Duodenal mucosa (tissue), 2 donors: ENCODE data around the gene MAP1LC3B2.

ENCODE experiments used
- H3K27ac ChIP-seq: one replicate; pipeline ENCODE4 v1.7.0; 2013; ENCODE audit warnings: low read depth, low read length
- H3K27me3 ChIP-seq, 2 donors: one replicate each; pipeline ENCODE4 v1.7.0; 2013; ENCODE audit warnings: low read length in 2 of 2, control low read depth in 1 of 2; ENCODE audit not compliant: insufficient read depth in 2 of 2, control insufficient read depth in 1 of 2
- H3K36me3 ChIP-seq, 2 donors: one replicate each; pipeline ENCODE4 v1.7.0; 2013; ENCODE audit warnings: low read length in 2 of 2, control low read depth in 1 of 2; ENCODE audit not compliant: insufficient read depth in 2 of 2, control insufficient read depth in 1 of 2
- H3K4me1 ChIP-seq, 2 donors: one replicate each; pipeline ENCODE4 v1.7.0; 2013; ENCODE audit warnings: low read length in 2 of 2, control low read depth in 1 of 2; ENCODE audit not compliant: insufficient read depth in 2 of 2, control insufficient read depth in 1 of 2
- H3K4me3 ChIP-seq, 2 donors: one replicate each; pipeline ENCODE4 v1.7.0; 2013; ENCODE audit warnings: low read length in 2 of 2, low read depth in 1 of 2
- H3K9ac ChIP-seq, 2 donors: one replicate each; pipeline ENCODE4 v1.7.0; 2013; ENCODE audit warnings: low read length in 2 of 2, low read depth in 1 of 2
- H3K9me3 ChIP-seq, 2 donors: one replicate each; pipeline ENCODE4 v1.7.0; 2013; ENCODE audit warnings: low read length in 2 of 2, control low read depth in 1 of 2; ENCODE audit not compliant: control insufficient read depth in 1 of 2

The MAP1LC3B2 gene

DNA sequence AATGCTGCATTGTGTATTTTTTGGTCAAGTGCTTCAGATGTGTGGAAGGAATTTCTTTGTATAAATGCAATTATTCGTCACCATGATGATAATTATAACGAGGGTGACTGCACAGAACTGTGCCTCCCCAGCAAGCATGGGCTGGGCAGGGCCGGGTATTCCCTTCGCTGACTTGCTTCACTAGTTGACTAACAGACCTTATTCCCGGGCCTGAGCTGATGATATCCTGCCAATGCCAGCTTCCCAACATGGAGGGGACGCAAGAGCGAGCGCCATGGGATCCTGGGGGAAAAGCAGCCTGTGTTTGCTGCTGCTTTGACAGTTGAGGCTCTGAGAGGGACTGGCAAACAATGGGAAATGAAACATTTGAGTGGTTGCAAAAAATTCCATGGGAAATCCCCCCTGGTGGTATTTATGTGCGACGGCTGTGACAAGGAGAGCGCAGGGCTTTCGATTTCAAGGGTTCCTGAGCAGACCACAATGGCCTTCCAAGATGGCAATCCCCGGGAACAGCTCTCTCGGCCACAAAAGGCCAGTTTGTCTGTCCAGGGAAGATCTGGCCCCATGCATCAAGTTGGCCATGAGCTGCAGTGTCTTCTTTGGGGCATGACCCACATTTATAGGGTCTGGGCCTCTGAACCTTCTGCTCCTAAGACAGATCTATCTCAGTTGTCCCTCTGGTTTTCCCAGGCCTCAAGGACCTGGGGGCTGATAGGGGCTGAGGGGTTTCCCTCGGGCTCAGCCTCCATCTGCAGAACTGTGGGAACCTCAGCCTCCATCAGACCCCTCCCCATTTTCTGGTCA is 21.9 kb upstream of the MAP1LC3B2 start:
- Histone ChIP-seq H3K27ac (no peak overlapping the region), H3K4me1 (peaks cover 29 to 45% of the 10 kb centered on the region in 2 donors)

DNA sequence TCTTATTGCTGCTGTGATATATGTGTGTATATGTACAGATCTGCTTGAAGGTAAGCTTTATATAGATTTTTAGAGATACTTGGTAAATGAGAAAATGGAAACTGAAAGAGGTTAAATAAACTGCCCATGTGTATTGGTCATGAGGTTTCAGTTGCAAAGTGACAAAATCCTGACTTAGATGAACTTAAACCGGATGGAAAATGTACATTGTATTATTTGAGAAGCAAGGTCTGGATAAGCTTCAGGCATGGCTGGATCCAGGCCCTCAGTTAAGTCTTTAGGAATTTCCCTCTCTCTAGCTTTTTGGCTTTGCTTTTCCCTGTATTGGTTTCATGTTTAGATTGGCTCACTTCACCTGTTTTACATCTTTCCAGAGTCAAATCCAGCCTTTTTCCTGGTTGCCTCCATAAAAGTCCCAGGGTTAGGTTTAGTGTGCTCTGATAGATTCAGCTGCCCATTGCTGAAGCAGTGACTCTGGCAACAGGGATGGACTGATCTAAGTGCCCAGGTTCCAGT is 21.0 kb upstream of the MAP1LC3B2 start:
- no peaks in the 10 kb centered on the region for H3K9me3 ChIP-seq
- H3K4me1 ChIP-seq, result peaks cover 23 to 38% of the 10 kb centered on the region in 2 donors
- H3K27ac ChIP-seq, result no peak overlapping the region
- no peaks in the 10 kb centered on the region for H3K27me3 ChIP-seq
- no peak overlapping the region for H3K9ac ChIP-seq
- H3K36me3 ChIP-seq, result no peaks in the 10 kb centered on the region
- peak overlapping the region in 1 of 2 donors; percentile 7 for H3K4me3 ChIP-seq

More for the DNA sequence above, 21.9 kb upstream of the MAP1LC3B2 start:
- Histone ChIP-seq H3K36me3 (no peaks in the 10 kb centered on the region), H3K4me3 (no peak overlapping the region), H3K9me3 (no peaks in the 10 kb centered on the region), H3K9ac (no peak overlapping the region), H3K27me3 (no peaks in the 10 kb centered on the region)

- Histone ChIP-seq H3K36me3 (no peaks in the 10 kb centered on the region), H3K27ac (no peak overlapping the region), H3K4me3 (peak overlapping the region in 1 of 2 donors; percentile 7), H3K9ac (no peak overlapping the region), H3K9me3 (no peaks in the 10 kb centered on the region), H3K27me3 (no peaks in the 10 kb centered on the region), H3K4me1 (peaks cover 20 to 34% of the 10 kb centered on the region in 2 donors)
Observed at GRCh38 chr12:116538682-116539305, 20.4 kb upstream of the MAP1LC3B2 start.

DNA sequence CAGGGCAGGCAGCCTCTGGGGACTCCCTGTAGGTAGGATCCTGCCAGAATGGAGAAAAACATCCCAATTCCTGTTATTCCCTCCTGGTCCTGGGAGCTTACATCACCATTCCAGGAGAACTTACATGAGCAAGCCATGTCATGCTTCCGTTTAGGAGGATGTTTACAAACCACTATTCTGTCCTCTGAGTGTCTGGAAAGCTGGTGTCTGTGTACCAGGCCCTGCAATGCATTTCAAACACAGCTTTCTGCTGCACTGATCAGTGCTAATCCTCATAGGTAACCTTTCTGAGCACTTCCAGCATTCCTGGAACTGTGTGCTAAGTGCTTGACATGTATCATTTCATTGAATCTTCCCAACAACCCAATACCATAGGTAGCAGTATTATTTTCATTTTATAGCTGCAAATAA is 19.8 kb upstream of the MAP1LC3B2 start:
- no peaks in the 10 kb centered on the region for H3K27me3 ChIP-seq
- peaks cover 20 to 34% of the 10 kb centered on the region in 2 donors for H3K4me1 ChIP-seq
- no peaks in the 10 kb centered on the region for H3K36me3 ChIP-seq
- H3K9ac ChIP-seq, result no peak overlapping the region
- no peaks in the 10 kb centered on the region for H3K9me3 ChIP-seq
- H3K4me3 ChIP-seq, result no peak overlapping the region
- no peak overlapping the region for H3K27ac ChIP-seq

DNA sequence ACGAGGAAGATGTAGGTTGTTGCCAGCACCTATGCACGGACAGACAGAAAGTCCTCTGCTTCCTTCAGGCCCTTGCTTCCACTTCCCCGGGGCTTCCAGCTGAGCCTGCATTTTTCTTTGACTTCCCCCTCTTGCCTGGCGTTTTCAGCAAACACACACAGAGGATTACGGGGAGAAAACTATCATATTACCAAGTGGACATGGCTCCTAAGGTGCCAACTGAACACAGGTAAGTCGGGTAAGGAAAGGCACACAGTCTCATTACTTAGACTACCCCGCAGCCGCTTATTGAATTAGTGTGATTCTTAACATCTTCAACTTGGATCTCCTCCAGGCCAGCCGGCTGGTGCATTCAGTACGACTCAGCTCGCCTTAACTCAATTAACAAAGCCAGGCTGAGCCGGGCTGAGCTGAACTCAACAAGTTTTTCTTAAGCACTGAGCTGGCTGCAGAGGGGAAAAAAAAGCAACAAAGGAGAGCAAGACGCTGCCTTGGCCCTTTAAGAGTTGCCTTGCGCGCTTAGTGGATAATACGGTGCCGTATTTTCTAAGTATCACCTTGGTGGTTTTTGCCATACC is 19.2 kb upstream of the MAP1LC3B2 start:
- H3K27me3 ChIP-seq, result no peaks in the 10 kb centered on the region
- no peak overlapping the region for H3K9ac ChIP-seq
- H3K36me3 ChIP-seq, result no peaks in the 10 kb centered on the region
- H3K27ac ChIP-seq, result no peak overlapping the region
- no peak overlapping the region for H3K4me3 ChIP-seq
- H3K9me3 ChIP-seq, result no peaks in the 10 kb centered on the region
- peaks cover 20 to 31% of the 10 kb centered on the region in 2 donors for H3K4me1 ChIP-seq

DNA sequence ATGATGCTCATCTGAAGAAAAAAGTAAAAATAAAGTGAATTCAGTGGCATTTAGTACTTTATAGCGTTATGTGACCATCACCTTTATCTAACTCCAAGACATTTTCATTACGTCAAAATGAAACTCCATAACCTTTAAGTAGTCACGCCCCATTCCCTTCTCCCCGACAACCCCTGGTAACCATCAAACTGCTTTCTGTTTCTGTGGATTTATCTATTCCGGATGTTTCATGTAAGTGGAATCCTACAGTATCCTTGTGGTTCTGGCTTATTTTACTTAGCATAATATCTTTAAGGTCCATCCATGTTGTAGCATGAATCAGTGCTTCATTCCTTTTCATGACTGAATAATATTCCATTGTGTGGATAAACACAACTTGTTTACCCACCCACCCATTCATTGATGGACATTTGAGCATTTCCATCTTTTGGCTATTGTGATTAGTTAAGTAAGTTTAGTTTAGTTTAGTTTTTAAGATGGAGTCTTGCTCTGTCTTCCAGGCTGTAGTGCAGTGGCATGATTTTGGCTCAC is 18.5 kb upstream of the MAP1LC3B2 start:
- peaks cover 20 to 31% of the 10 kb centered on the region in 2 donors for H3K4me1 ChIP-seq
- no peaks in the 10 kb centered on the region for H3K36me3 ChIP-seq
- H3K9me3 ChIP-seq, result no peaks in the 10 kb centered on the region
- no peak overlapping the region for H3K4me3 ChIP-seq
- no peaks in the 10 kb centered on the region for H3K27me3 ChIP-seq
- H3K9ac ChIP-seq, result no peak overlapping the region
- H3K27ac ChIP-seq, result no peak overlapping the region

GRCh38 chr12:116541547-116542344 is 17.4 kb upstream of the MAP1LC3B2 start:
- Histone ChIP-seq H3K4me3 (no peak overlapping the region), H3K9me3 (no peaks in the 10 kb centered on the region), H3K36me3 (no peaks in the 10 kb centered on the region), H3K27ac (no peak overlapping the region), H3K27me3 (no peaks in the 10 kb centered on the region), H3K9ac (no peak overlapping the region), H3K4me1 (peaks cover 20 to 31% of the 10 kb centered on the region in 2 donors)

DNA sequence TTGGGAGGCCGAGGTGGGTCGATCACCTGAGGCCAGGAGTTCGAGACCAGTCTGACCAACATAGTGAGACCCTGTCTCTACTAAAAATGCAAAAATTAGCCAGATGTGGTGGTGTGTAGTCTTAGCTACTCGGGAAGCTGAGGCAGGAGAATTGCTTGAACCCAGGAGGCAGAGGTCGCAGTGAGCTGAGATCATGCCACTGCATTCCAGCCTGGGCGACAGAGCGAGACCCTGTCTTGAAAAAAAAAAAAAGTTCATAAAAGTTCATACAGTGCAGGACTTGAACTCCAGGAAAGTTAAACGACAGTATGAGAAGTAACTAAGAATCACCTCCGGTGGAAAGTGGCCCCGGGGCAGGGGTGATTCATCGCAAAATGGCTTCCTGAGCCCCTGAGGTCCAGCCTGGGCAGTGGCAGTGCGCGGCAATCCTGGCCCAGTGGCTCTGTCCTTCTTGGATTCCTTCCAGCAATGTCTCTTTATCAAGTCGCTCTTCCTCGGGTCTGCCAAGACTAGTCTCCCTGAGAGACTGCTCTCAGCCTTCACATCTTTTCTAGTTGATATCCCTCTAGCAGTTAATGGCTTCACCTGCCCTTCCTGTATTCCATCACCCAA is 16.7 kb upstream of the MAP1LC3B2 start:
- no peaks in the 10 kb centered on the region for H3K36me3 ChIP-seq
- no peak overlapping the region for H3K27ac ChIP-seq
- H3K27me3 ChIP-seq, result no peaks in the 10 kb centered on the region
- no peaks in the 10 kb centered on the region for H3K9me3 ChIP-seq
- H3K9ac ChIP-seq, result no peak overlapping the region
- H3K4me1 ChIP-seq, result peaks cover 20 to 25% of the 10 kb centered on the region in 2 donors
- H3K4me3 ChIP-seq, result no peak overlapping the region

- Histone ChIP-seq H3K36me3 (no peaks in the 10 kb centered on the region), H3K27ac (no peak overlapping the region), H3K27me3 (no peaks in the 10 kb centered on the region), H3K4me1 (peaks cover 7 to 9% of the 10 kb centered on the region in 2 donors), H3K9me3 (no peaks in the 10 kb centered on the region), H3K4me3 (no peak overlapping the region), H3K9ac (no peak overlapping the region)
Observed at GRCh38 chr12:116544656-116545055, 14.5 kb upstream of the MAP1LC3B2 start.
